ENCODE results near the gene DLGAP1.

Gene DLGAP1

DNA sequence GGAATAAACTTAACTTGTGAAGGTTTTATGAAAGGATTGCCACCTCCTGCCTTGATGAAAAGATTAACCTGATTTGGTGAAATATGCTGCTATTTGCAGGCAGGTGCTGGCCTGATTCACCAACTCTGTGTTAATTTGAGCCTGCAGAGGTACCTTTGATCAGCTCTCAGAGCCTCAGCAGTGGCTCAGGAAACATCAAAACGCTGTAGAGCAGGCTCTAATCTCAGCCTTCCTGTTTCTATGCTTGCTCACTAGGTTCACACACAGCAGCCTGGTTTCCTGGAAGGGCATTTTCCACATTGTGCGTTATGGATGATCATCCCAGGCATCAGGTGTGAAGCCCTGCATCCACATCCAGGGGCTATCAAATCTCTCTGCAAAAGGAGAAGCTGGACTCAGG, 988.2 kb downstream of the DLGAP1 start:
- Histone ChIP-seq H3K27ac (no peak overlapping the region), H3K4me3 (ENCODE audit: low read depth, low read length) (no peak overlapping the region), H3K9me3 (ENCODE audit: severe bottlenecking) (no peaks in the 10 kb centered on the region), H3K36me3 (no peaks in the 10 kb centered on the region), H3K27me3 (ENCODE audit: insufficient read depth, low read depth, severe bottlenecking) (no peaks in the 10 kb centered on the region)
- no peak for TF ChIP-seq CTCF (IDR thresholded peaks at IDR 0.05; ENCODE audit: low read depth, low read length)
- DNase-seq = no peak

DNA sequence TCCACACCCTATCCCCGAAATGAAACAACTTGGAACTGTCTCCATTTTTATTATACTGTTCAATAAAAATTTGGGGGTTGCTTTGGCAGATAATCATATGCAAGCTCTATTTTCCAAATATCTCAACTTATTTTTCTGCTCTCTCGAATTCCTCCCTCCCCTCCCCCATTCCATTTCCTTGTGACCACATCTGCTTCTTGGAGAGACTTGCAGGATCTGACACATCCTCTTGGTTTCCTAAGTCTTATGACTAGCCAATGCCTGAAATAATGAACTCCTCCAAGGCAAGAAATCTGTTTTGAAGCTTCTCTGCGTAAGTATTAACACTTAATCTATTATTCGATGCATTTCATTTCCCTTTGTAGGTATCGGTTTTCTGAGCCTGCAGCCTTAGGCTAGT, 989.1 kb downstream of the DLGAP1 start:
- no peak overlapping the region for H3K27ac ChIP-seq
- H3K9me3 ChIP-seq (ENCODE audit: severe bottlenecking) = no peaks in the 10 kb centered on the region
- no peaks in the 10 kb centered on the region for H3K36me3 ChIP-seq
- no peak for DNase-seq
- H3K27me3 ChIP-seq (ENCODE audit: insufficient read depth, low read depth, severe bottlenecking) = no peaks in the 10 kb centered on the region
- no peak for TF ChIP-seq CTCF (IDR thresholded peaks at IDR 0.05; ENCODE audit: low read depth, low read length)
- no peak overlapping the region for H3K4me3 ChIP-seq (ENCODE audit: low read depth, low read length)

DNA sequence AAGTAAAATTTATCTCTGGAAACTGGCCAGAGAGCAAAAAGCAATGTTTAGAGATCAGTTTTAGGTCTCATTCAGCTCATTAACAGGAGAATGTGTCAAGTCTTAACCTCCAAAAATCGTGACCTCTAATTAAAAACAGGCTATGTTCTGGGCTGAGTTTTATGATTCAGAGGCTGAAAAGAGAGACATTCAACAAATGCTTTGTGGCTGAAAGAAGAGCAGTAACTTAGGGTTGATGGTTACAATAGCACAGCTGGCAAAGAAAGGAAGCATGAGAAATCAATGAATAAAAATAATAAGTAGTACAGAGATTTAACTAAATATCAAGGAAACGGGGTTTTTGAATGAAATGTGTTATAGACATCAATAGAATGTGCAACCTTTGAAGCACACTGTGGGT, 992.1 kb downstream of the DLGAP1 start:
- Histone ChIP-seq H3K4me3 (ENCODE audit: low read depth, low read length) (no peak overlapping the region), H3K9me3 (ENCODE audit: severe bottlenecking) (no peaks in the 10 kb centered on the region), H3K27ac (no peak overlapping the region), H3K27me3 (ENCODE audit: insufficient read depth, low read depth, severe bottlenecking) (no peaks in the 10 kb centered on the region), H3K36me3 (peaks cover 17% of the 10 kb centered on the region)
- no peak for TF ChIP-seq CTCF (IDR thresholded peaks at IDR 0.05; ENCODE audit: low read depth, low read length)
- DNase-seq = no peak

GRCh38 chr18:3461704-3462103, 993.4 kb downstream of the DLGAP1 start:
- peaks cover 31% of the 10 kb centered on the region for H3K36me3 ChIP-seq
- no peak for TF ChIP-seq CTCF (IDR thresholded peaks at IDR 0.05; ENCODE audit: low read depth, low read length)
- no peak overlapping the region for H3K27ac ChIP-seq
- no peaks in the 10 kb centered on the region for H3K27me3 ChIP-seq (ENCODE audit: insufficient read depth, low read depth, severe bottlenecking)
- no peak overlapping the region for H3K4me3 ChIP-seq (ENCODE audit: low read depth, low read length)
- no peaks in the 10 kb centered on the region for H3K9me3 ChIP-seq (ENCODE audit: severe bottlenecking)
- DNase-seq = no peak

DNA sequence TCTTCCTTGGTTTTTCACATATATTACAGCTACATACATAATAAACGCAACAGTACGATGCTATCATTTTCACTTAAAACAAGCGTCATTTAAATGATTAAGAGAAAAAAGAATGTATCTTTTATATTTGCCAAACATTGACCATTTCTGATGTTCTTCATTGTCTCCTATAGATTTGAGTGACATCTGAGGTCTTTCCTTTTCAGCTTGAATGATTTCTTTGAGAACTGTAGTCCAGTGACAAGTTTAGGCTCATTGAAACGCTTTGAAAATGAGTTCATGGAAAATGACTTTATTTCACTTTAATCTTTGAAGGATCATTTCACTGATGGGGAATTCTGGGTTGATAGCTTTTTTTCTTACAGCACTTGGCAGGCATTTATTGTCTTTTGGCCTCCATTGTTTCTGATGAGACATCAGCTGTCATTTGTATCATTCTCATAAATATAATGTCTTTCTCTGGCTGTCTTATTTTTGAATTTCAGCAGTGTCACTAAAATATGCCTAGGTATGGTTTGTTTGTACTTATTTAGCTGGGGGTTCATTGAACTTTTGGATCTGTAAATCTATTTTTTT, 994.2 kb downstream of the DLGAP1 start:
- DNase-seq = no peak
- Histone ChIP-seq H3K36me3 (peaks cover 39% of the 10 kb centered on the region), H3K4me3 (ENCODE audit: low read depth, low read length) (no peak overlapping the region), H3K9me3 (ENCODE audit: severe bottlenecking) (no peaks in the 10 kb centered on the region), H3K27me3 (ENCODE audit: insufficient read depth, low read depth, severe bottlenecking) (no peaks in the 10 kb centered on the region), H3K27ac (no peak overlapping the region)
- no peak for TF ChIP-seq CTCF (IDR thresholded peaks at IDR 0.05; ENCODE audit: low read depth, low read length)

All from WERI-Rb-1 (cell line).